ENCODE data around the gene STRN4. TPM values are rescaled to one million over a fixed set of nuclear protein-coding genes. Genes with fewer than 3 reads are reported as not detected.
A peak's percentile ranks its signal among the peaks of the same experiment; 100 is the strongest.

Gene STRN4
- total RNA-seq, 6 donors from 2014 or later: 59.8 to 168 (median 83.7) TPM

DNA sequence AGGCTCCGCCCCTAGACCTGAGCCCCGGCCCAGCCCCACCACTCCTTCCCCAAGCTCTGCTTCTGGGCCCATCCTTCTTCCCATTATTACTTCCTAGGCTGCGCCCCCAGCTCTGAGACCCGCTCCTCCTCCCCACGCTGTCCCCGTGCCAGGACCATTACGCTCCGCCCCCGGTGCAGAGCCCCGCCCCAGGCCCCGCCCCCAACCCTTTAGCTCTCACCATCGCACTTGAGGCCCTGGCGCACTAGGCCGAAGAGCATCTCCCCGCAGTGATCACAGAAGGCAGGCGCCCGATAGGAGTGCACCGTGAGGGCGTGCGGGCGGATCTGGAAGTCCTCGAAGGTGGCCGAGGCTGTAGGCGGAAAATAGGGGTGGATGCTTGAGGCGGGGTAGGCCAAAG is 35.6 kb downstream of the STRN4 start:
- WGBS, 2 donors: 81 to 82% methylated on average over 22 to 25 of the region's 25 CpGs
- no peaks in the 10 kb centered on the region for H3K27me3 ChIP-seq
- no peak for DNase-seq
- H3K9me3 ChIP-seq: no peaks in the 10 kb centered on the region
- TF ChIP-seq EP300 (IDR thresholded peaks at IDR 0.05) (no peak), POLR2A (IDR thresholded peaks at IDR 0.05) (no peak), POLR2AphosphoS5 (IDR thresholded peaks at IDR 0.05) (no peak), CTCF (IDR thresholded peaks at IDR 0.05) (no peak)
- ATAC-seq (ENCODE audit: low FRiP score in 2 of 2): no peak
- peaks cover 4 to 53% (median 34%) of the 10 kb centered on the region in 4 donors for H3K36me3 ChIP-seq
- peak overlapping the region in 1 of 4 donors; percentile 27 for H3K27ac ChIP-seq
- H3K4me1 ChIP-seq: peaks cover 19 to 32% (median 22%) of the 10 kb centered on the region in 4 donors
- no peak overlapping the region for H3K4me3 ChIP-seq

GRCh38 chr19:46704379-46705076 is 41.7 kb downstream of the STRN4 start:
- H3K4me1 ChIP-seq: peaks cover 0 to 6% (median 0%) of the 10 kb centered on the region in 4 donors
- no peak overlapping the region for H3K4me3 ChIP-seq
- H3K36me3 ChIP-seq: peaks cover 27 to 90% (median 59%) of the 10 kb centered on the region in 4 donors
- H3K27me3 ChIP-seq: no peaks in the 10 kb centered on the region
- TF ChIP-seq EP300 (IDR thresholded peaks at IDR 0.05) (no peak), CTCF (IDR thresholded peaks at IDR 0.05) (peak; percentile 94 to 96 (median 95)), POLR2A (IDR thresholded peaks at IDR 0.05) (no peak), POLR2AphosphoS5 (IDR thresholded peaks at IDR 0.05) (no peak)
- peak; percentile 75 to 95 for DNase-seq
- H3K9me3 ChIP-seq: no peaks in the 10 kb centered on the region
- peak; percentile 87 to 89 for ATAC-seq (ENCODE audit: low FRiP score in 2 of 2)
- peak overlapping the region in 1 of 4 donors; percentile 14 for H3K27ac ChIP-seq
- 38 to 44% methylated on average over 10 to 18 of the region's 21 CpGs for WGBS, 2 donors

DNA sequence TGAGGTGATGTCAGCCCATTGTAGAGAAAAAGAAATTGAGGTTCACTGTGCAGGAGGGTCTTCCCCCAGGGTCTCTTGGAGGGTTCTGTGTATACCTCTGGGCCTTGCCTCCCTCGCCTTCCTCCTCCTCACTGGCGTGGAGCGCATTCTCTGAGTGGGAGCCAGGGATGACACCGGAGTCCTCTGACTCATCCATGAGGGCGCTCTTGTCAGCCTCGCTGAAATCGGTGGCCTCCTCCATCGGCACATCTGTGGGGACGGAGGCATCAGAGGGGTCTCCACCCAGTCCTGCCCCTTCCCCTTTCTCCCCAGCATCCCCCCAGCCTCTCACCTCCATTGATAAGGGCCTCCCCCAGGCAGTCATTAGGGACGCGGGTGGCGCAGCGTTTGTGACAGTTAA is 45.5 kb downstream of the STRN4 start:
- no peaks in the 10 kb centered on the region for H3K9me3 ChIP-seq
- ATAC-seq (ENCODE audit: low FRiP score in 2 of 2) (no peak), DNase-seq (no peak)
- H3K4me3 ChIP-seq: no peak overlapping the region
- WGBS, 2 donors: 93 to 99% methylated on average over 13 of the region's 13 CpGs
- TF ChIP-seq POLR2A (IDR thresholded peaks at IDR 0.05) (no peak), CTCF (IDR thresholded peaks at IDR 0.05) (no peak), POLR2AphosphoS5 (IDR thresholded peaks at IDR 0.05) (no peak), EP300 (IDR thresholded peaks at IDR 0.05) (no peak)
- no peak overlapping the region for H3K27ac ChIP-seq
- H3K36me3 ChIP-seq: peaks cover 26 to 78% (median 68%) of the 10 kb centered on the region in 4 donors
- H3K4me1 ChIP-seq: peaks cover 6 to 19% (median 8%) of the 10 kb centered on the region in 4 donors
- no peaks in the 10 kb centered on the region for H3K27me3 ChIP-seq

DNA sequence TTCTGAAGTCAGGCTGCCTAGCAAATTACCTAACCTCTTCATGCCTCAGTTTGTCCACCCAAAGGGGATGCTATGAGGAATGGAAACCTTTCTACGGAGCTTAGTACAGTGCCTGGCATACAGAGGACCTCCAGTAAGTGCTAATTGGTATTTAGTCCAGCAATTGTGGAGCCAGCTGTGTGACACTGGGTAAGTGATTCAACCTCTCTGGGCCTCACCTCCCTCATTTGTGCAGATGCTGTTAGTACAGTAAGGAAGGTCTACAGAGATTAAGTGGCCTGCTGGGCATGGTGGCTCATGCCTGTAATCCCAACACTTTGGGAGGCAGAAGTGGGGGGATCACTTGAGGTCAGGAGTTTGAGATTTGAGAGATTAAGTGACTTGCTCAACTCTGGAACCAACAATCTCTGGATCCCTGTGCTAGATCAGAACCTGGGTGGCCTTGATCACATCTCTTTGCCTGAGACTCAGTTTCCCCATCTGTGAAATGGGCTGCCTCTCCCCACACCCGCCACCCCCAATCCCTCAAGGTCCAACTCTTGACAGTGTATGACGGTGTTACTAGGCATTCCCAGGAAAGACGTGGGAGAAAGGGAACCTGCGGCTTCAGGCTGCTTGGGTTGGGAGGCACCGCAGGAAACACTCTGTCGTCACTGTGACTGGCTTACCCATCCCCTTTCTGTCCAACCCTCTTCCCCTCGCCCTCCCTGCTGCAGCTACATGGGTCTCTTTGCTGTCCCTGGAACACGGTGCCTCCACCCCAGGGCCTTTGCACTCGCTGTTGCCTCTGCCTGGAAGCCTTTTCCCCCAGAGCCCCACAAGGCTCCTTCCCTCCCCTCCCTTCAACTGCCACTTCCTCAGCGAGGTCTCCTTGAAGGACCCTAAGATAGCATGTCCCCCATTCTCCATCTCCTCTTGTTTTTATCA is 47.6 kb downstream of the STRN4 start:
- Histone ChIP-seq H3K36me3 (peaks cover 38 to 91% (median 80%) of the 10 kb centered on the region in 4 donors), H3K9me3 (no peaks in the 10 kb centered on the region), H3K4me3 (no peak overlapping the region), H3K27me3 (no peaks in the 10 kb centered on the region), H3K4me1 (peaks cover 6 to 13% (median 8%) of the 10 kb centered on the region in 4 donors), H3K27ac (no peak overlapping the region)
- no peak for DNase-seq
- 88 to 96% methylated on average over 11 of the region's 11 CpGs for WGBS, 2 donors
- no peak for ATAC-seq (ENCODE audit: low FRiP score in 2 of 2)
- TF ChIP-seq POLR2AphosphoS5 (IDR thresholded peaks at IDR 0.05) (no peak), EP300 (IDR thresholded peaks at IDR 0.05) (no peak), POLR2A (IDR thresholded peaks at IDR 0.05) (no peak), CTCF (IDR thresholded peaks at IDR 0.05) (no peak)
